MM.1S (cell line): ENCODE measurements around the gene OBSCN.

Source experiments
- DNase-seq: peaks from one replicate; pipeline ENCODE4 v3.0.0-alpha.2; 2015
- H2AFZ ChIP-seq: fragments of 300-600 bp; sonication (generic); 2 replicates; pipeline ENCODE4 v1.6.0; 2016; ENCODE audit warnings: antibody characterized with exemption, low read length
- H3F3A ChIP-seq: fragments of 300-600 bp; sonication (generic); 2 replicates; pipeline ENCODE4 v1.6.1; 2016; ENCODE audit warnings: mild to moderate bottlenecking, antibody characterized with exemption, low read length, moderate library complexity, mixed read lengths; ENCODE audit not compliant: insufficient read depth
- H3K27ac ChIP-seq: fragments of 300-600 bp; sonication (generic); 2 replicates; pipeline ENCODE4 v1.5.1; 2016; ENCODE audit warnings: mild to moderate bottlenecking, low read length
- H3K27me3 ChIP-seq: fragments of 300-600 bp; sonication (generic); replicated peaks from 2 replicates; pipeline ENCODE4 v1.6.0; 2016; ENCODE audit warnings: low read length; ENCODE audit not compliant: insufficient read depth
- H3K36me3 ChIP-seq: fragments of 300-600 bp; sonication (generic); replicated peaks from 2 replicates; pipeline ENCODE4 v1.6.1; 2016; ENCODE audit warnings: mild to moderate bottlenecking, low read length, mixed read lengths; ENCODE audit not compliant: insufficient read depth
- H3K4me1 ChIP-seq: fragments of 300-600 bp; sonication (generic); 2 replicates; pipeline ENCODE4 v1.6.1; 2016; ENCODE audit warnings: low read length, mixed read lengths
- H3K4me2 ChIP-seq: fragments of 300-600 bp; sonication (generic); 2 replicates; pipeline ENCODE4 v1.6.0; 2016; ENCODE audit warnings: low read depth, low read length
- H3K4me3 ChIP-seq: fragments of 300-600 bp; sonication (generic); 2 replicates; pipeline ENCODE4 v1.5.1; 2016; ENCODE audit warnings: low read length, mixed read lengths
- H3K79me2 ChIP-seq: fragments of 300-600 bp; sonication (generic); 2 replicates; pipeline ENCODE4 v1.6.1; 2016; ENCODE audit warnings: mixed run types, low read length, mixed read lengths
- H3K9ac ChIP-seq: fragments of 300-600 bp; sonication (generic); 2 replicates; pipeline ENCODE4 v1.6.1; 2016; ENCODE audit warnings: low read length, mixed read lengths
- H3K9me2 ChIP-seq: fragments of 300-600 bp; sonication (generic); replicated peaks from 2 replicates; pipeline ENCODE4 v1.6.1; 2016; ENCODE audit warnings: mild to moderate bottlenecking, low read length, mixed read lengths; ENCODE audit not compliant: insufficient read depth
- H3K9me3 ChIP-seq: fragments of 300-600 bp; sonication (generic); replicated peaks from 2 replicates; pipeline ENCODE4 v1.6.1; 2016; ENCODE audit warnings: mild to moderate bottlenecking, low read length, mixed read lengths; ENCODE audit not compliant: insufficient read depth
- H4K20me1 ChIP-seq: fragments of 300-600 bp; sonication (generic); 2 replicates; pipeline ENCODE4 v1.6.1; 2016; ENCODE audit warnings: mild to moderate bottlenecking, low read length, moderate library complexity, mixed read lengths; ENCODE audit not compliant: insufficient read depth
- CTCF ChIP-seq: fragments of 300-600 bp; sonication (generic); IDR thresholded peaks from 2 replicates; pipeline ENCODE4 v1.5.1; 2016; ENCODE audit warnings: antibody characterized with exemption, low read length, mixed read lengths
- EZH2 ChIP-seq: fragments of 300-600 bp; sonication (generic); optimal IDR thresholded peaks from 2 replicates; pipeline ENCODE3; 2017; ENCODE audit warnings: low read depth, mild to moderate bottlenecking, antibody characterized with exemption, low read length, mixed read lengths
- EZH2phosphoT487 ChIP-seq: fragments of 300-600 bp; sonication (generic); IDR thresholded peaks from 2 replicates; pipeline ENCODE4 v1.6.1; 2018; ENCODE audit warnings: antibody characterized with exemption, low read length

OBSCN gene

GRCh38 chr1:228372183-228373003 is 164.5 kb downstream of the OBSCN start:
- no peak overlapping the region for H2AFZ ChIP-seq
- H3K27ac ChIP-seq = no peak overlapping the region
- no peaks in the 10 kb centered on the region for H3F3A ChIP-seq
- H3K9me2 ChIP-seq = no peaks in the 10 kb centered on the region
- H3K36me3 ChIP-seq = no peaks in the 10 kb centered on the region
- no peaks in the 10 kb centered on the region for H4K20me1 ChIP-seq
- no peak for TF ChIP-seq EZH2
- TF ChIP-seq CTCF = no peak
- no peak for TF ChIP-seq EZH2phosphoT487
- no peaks in the 10 kb centered on the region for H3K79me2 ChIP-seq
- H3K4me3 ChIP-seq = no peak overlapping the region
- H3K9me3 ChIP-seq = no peaks in the 10 kb centered on the region
- H3K4me1 ChIP-seq = no peaks in the 10 kb centered on the region
- no peak overlapping the region for H3K9ac ChIP-seq
- peaks cover 14% of the 10 kb centered on the region for H3K27me3 ChIP-seq
- no peak overlapping the region for H3K4me2 ChIP-seq
- DNase-seq = no peak

- no peaks in the 10 kb centered on the region for H4K20me1 ChIP-seq
- no peaks in the 10 kb centered on the region for H3K79me2 ChIP-seq
- no peak for DNase-seq
- H3F3A ChIP-seq = no peaks in the 10 kb centered on the region
- H3K27ac ChIP-seq = no peak overlapping the region
- no peak overlapping the region for H3K4me2 ChIP-seq
- no peak for TF ChIP-seq CTCF
- no peak for TF ChIP-seq EZH2
- TF ChIP-seq EZH2phosphoT487 = no peak
- H3K9me2 ChIP-seq = no peaks in the 10 kb centered on the region
- no peak overlapping the region for H3K4me3 ChIP-seq
- H3K9ac ChIP-seq = no peak overlapping the region
- H2AFZ ChIP-seq = no peak overlapping the region
- no peaks in the 10 kb centered on the region for H3K4me1 ChIP-seq
- H3K36me3 ChIP-seq = no peaks in the 10 kb centered on the region
- H3K27me3 ChIP-seq = peaks cover 10% of the 10 kb centered on the region
- no peaks in the 10 kb centered on the region for H3K9me3 ChIP-seq
Observed at GRCh38 chr1:228373004-228373680, 165.3 kb downstream of the OBSCN start.

GRCh38 chr1:228373681-228374571 is 166.1 kb downstream of the OBSCN start:
- Histone ChIP-seq H3K79me2 (no peaks in the 10 kb centered on the region), H4K20me1 (no peaks in the 10 kb centered on the region), H3F3A (no peaks in the 10 kb centered on the region), H3K9ac (no peak overlapping the region), H3K4me1 (no peaks in the 10 kb centered on the region), H3K9me2 (no peaks in the 10 kb centered on the region), H3K4me3 (no peak overlapping the region), H3K36me3 (no peaks in the 10 kb centered on the region), H3K4me2 (no peak overlapping the region), H3K27ac (no peak overlapping the region), H3K27me3 (peaks cover 9% of the 10 kb centered on the region; the same call in 1 of the 2 replicates), H3K9me3 (no peaks in the 10 kb centered on the region), H2AFZ (no peak overlapping the region)
- DNase-seq = no peak
- no peak for TF ChIP-seq CTCF
- TF ChIP-seq EZH2 = no peak
- TF ChIP-seq EZH2phosphoT487 = no peak
